Neural crest cell (in vitro differentiated cells): Measurements from ENCODE around the gene ARHGAP6. TPM values are rescaled to one million over a fixed set of nuclear protein-coding genes. Genes with fewer than 3 reads are reported as not detected.

ENCODE experiments used
- DNase-seq: peaks from one replicate; pipeline ENCODE4 v3.0.0; 2021; ENCODE audit warnings: low read depth, mixed read lengths, low spot score
- H3K27ac Mint-ChIP-seq: one replicate; pipeline ENCODE4 v1.8.0; 2021; ENCODE audit warnings: mild to moderate bottlenecking, mixed read lengths; ENCODE audit not compliant: unreplicated experiment
- H3K27me3 Mint-ChIP-seq: 2 replicates; pipeline ENCODE4 v1.8.0; 2021; ENCODE audit warnings: low read depth, mild to moderate bottlenecking, mixed read lengths
- H3K36me3 Mint-ChIP-seq: 2 replicates; pipeline ENCODE4 v1.8.0; 2021; ENCODE audit warnings: low read depth, mild to moderate bottlenecking, mixed read lengths
- H3K4me1 Mint-ChIP-seq: 2 replicates; pipeline ENCODE4 v1.8.0; 2021; ENCODE audit warnings: mixed read lengths
- H3K4me3 Mint-ChIP-seq: one replicate; pipeline ENCODE4 v1.8.0; 2021; ENCODE audit warnings: mild to moderate bottlenecking, mixed read lengths
- H3K9me3 Mint-ChIP-seq: 2 replicates; pipeline ENCODE4 v1.8.0; 2021; ENCODE audit warnings: mixed read lengths
- total RNA-seq: library from RNA; stranded (reverse); gene quantifications from 2 replicates; pipeline ENCODE4 v1.2.1, GENCODE V29; 2021
- TF ChIP-seq, protein P1 (sequence below): fragments of 200-600 bp; sonication (generic); conservative IDR thresholded peaks from 2 replicates; pipeline ENCODE4 v1.5.0; 2021; ENCODE audit warnings: antibody characterized with exemption, mild to moderate bottlenecking

ARHGAP6 gene
- total RNA-seq, 1 donor from 2014 or later, result 2.7 TPM

DNA sequence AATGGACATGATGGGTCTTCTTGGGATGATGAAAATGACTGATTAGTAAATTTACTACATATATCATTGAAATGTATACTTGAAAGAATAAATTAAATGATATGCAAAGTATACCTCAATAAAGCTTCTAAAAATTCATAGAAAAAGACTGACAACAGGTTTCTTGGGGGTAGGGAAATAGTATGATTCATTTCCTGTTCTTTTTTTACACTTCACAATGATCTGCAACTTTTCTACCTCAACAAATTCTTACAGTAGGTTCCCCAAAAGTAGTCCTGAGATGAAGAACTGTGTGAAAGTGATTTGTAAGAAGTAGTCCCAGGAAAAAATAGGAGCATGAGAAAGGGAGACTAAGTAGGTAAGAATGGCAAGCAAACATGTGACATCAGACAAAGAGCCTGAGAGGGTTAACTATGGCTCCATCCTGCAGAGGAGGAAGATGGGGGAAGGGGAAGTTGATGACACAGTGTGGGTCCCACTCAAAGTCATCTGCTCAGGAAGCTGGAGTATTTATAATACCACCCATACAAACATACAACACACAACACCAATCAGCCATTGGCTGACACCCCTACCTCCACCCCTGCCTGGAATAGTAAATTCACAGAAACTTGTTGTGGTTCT is 73.9 kb downstream of the ARHGAP6 start:
- TF ChIP-seq, protein P1, sequence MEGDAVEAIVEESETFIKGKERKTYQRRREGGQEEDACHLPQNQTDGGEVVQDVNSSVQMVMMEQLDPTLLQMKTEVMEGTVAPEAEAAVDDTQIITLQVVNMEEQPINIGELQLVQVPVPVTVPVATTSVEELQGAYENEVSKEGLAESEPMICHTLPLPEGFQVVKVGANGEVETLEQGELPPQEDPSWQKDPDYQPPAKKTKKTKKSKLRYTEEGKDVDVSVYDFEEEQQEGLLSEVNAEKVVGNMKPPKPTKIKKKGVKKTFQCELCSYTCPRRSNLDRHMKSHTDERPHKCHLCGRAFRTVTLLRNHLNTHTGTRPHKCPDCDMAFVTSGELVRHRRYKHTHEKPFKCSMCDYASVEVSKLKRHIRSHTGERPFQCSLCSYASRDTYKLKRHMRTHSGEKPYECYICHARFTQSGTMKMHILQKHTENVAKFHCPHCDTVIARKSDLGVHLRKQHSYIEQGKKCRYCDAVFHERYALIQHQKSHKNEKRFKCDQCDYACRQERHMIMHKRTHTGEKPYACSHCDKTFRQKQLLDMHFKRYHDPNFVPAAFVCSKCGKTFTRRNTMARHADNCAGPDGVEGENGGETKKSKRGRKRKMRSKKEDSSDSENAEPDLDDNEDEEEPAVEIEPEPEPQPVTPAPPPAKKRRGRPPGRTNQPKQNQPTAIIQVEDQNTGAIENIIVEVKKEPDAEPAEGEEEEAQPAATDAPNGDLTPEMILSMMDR, result no peak
- Mint-ChIP-seq H3K4me1 (no peaks in the 10 kb centered on the region), H3K27me3 (no peaks in the 10 kb centered on the region), H3K27ac (no peak overlapping the region), H3K4me3 (no peak overlapping the region), H3K9me3 (peaks cover 5% of the 10 kb centered on the region), H3K36me3 (no peaks in the 10 kb centered on the region)
- DNase-seq, result no peak

DNA sequence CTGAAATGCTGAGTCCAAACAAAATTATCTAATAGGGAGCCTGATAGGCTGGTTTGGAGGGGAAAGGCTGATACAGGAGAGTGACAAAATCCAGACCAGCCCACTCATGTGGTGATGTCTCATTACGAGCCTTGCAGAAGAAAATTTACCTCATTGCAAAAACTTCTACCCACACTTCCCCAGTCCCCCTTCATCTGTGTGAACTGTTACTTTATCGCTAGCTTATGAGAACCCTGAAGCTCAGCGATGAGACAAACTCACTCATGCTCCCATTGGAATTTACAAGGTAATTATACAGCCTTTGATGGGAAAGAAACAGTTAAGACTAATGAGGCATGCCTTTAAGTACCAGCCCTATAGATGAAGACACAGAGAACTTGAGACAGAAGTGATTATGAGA is 76.1 kb downstream of the ARHGAP6 start:
- Mint-ChIP-seq H3K36me3 (no peaks in the 10 kb centered on the region), H3K27ac (no peak overlapping the region), H3K4me3 (no peak overlapping the region), H3K4me1 (no peaks in the 10 kb centered on the region), H3K9me3 (peaks cover 3% of the 10 kb centered on the region), H3K27me3 (no peaks in the 10 kb centered on the region)
- DNase-seq, result no peak
- TF ChIP-seq, protein P1, result no peak

DNA sequence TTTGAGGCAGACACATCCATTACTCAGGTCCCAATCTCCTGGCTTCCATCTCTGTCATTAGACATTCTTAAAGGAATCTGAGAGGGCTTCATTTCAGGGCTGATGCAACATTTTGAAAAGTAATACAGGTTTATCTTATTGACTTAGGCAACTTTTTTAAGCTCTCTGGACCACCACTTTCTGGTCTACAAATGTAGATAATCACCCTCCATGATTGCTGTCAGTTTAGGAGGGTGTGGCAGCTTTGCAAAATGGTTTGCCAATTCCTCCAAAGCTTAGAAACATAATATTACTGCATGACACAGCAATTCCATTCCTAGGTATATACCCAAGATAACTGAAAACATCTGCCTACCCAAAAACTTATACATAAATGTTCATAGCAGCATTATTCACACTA is 77.6 kb downstream of the ARHGAP6 start:
- Mint-ChIP-seq H3K4me3 (no peak overlapping the region), H3K9me3 (peaks cover 3% of the 10 kb centered on the region), H3K4me1 (no peaks in the 10 kb centered on the region), H3K27me3 (no peaks in the 10 kb centered on the region), H3K27ac (no peak overlapping the region), H3K36me3 (no peaks in the 10 kb centered on the region)
- DNase-seq, result no peak
- TF ChIP-seq, protein P1, result no peak

DNA sequence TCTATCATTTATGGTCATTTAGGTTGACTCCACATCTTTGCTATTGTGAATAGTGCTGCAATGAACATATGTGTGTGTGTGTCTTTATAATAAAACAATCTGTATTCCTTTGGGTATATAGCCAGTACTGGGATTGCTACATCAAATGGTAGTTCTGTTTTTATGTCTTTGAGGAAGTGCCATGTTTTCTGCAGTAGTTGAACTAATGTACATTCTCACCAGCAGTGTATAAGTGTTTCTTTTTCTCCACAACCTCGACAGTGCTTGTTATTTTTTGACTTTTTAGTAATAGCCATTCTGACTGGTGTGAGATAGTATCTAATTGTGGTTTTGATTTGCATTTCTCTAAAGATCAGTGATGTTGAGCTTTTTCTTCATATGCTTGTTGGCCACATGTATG is 80.5 kb downstream of the ARHGAP6 start:
- TF ChIP-seq, protein P1, result no peak
- DNase-seq, result no peak
- no peaks in the 10 kb centered on the region for H3K9me3 Mint-ChIP-seq
- H3K4me3 Mint-ChIP-seq, result no peak overlapping the region
- H3K27me3 Mint-ChIP-seq, result no peaks in the 10 kb centered on the region
- H3K27ac Mint-ChIP-seq, result no peak overlapping the region
- H3K4me1 Mint-ChIP-seq, result no peaks in the 10 kb centered on the region
- H3K36me3 Mint-ChIP-seq, result no peaks in the 10 kb centered on the region

DNA sequence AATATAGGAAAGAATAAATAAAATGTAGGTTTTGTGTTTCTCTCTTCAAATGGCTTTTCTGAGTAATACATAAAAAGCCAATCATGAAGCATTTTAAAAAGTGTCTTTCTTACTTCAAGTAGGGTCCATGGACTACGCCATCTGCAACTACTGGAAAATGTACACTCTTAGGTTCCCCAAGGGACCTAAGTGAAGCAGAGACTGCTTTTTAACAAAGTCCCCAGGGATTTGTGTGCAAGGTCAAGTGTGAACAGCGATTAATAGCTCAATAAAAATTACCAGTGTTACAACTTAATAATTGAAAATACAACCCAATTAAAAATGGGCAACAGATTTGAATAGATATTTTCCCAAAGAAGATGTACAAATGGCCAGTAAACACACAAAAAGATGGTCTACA is 84.9 kb downstream of the ARHGAP6 start:
- Mint-ChIP-seq H3K9me3 (peaks cover 4% of the 10 kb centered on the region), H3K4me1 (no peaks in the 10 kb centered on the region), H3K27me3 (no peaks in the 10 kb centered on the region), H3K36me3 (no peaks in the 10 kb centered on the region), H3K27ac (no peak overlapping the region), H3K4me3 (no peak overlapping the region)
- TF ChIP-seq, protein P1, result no peak
- DNase-seq, result no peak
